H1 (cell line): ENCODE data around the gene C19orf67. TPM values are rescaled to one million over a fixed set of nuclear protein-coding genes. Genes with fewer than 3 reads are reported as not detected.

Experiments
- CTCF ChIA-PET: fragments of 300-600 bp; sonication (Branson Sonifier 250); formaldehyde crosslinking; loops from one replicate; lab custom pipeline; 2021; ENCODE audit not compliant: partially characterized antibody; lab: Charles Lee
- POLR2A ChIA-PET: fragments of 300-600 bp; sonication (Branson Sonifier 250); formaldehyde crosslinking; loops from one replicate; lab custom pipeline; 2021; ENCODE audit warnings: inconsistent platforms; ENCODE audit not compliant: partially characterized antibody; lab: Charles Lee
- DNase-seq, 2 experiments: peaks; one replicate each; pipeline versions ENCODE4 v3.0.0 to v3.0.0-alpha.2; 2010 to 2022; ENCODE audit warnings: low spot score in 2 of 2, low read depth in 1 of 2, mixed read lengths in 1 of 2
- FAIRE-seq: peaks from 2 replicates; lab custom pipeline; 2011; peaks lifted over from hg19 to GRCh38; lab: Jason Lieb, UNC
- H2AFZ ChIP-seq: 2 replicates; pipeline ENCODE4 v1.8.1; 2012; ENCODE audit warnings: low read length, inconsistent platforms
- H2AK5ac ChIP-seq: 2 replicates; pipeline ENCODE4 v1.6.1; 2013; ENCODE audit warnings: low read depth, low read length
- H2BK120ac ChIP-seq: replicated peaks from 2 replicates; pipeline ENCODE3; 2013; ENCODE audit warnings: low read depth, low read length, inconsistent platforms
- H2BK12ac ChIP-seq: 2 replicates; pipeline ENCODE4 v1.6.1; 2013; ENCODE audit warnings: low read depth, low read length
- H2BK15ac ChIP-seq: 2 replicates; pipeline ENCODE4 v1.6.1; 2013; ENCODE audit warnings: low read length
- H2BK20ac ChIP-seq: 2 replicates; pipeline ENCODE4 v1.6.1; 2013; ENCODE audit warnings: low read length
- H2BK5ac ChIP-seq: 2 replicates; pipeline ENCODE4 v1.6.1; 2013; ENCODE audit warnings: low read depth, low read length
- H3K14ac ChIP-seq: 2 replicates; pipeline ENCODE4 v1.6.1; 2013; ENCODE audit warnings: inconsistent platforms; ENCODE audit not compliant: insufficient read length
- H3K18ac ChIP-seq: 2 replicates; pipeline ENCODE4 v1.6.1; 2013; ENCODE audit warnings: low read length; ENCODE audit errors: extremely low read depth
- H3K23ac ChIP-seq: 2 replicates; pipeline ENCODE4 v1.6.1; 2013; ENCODE audit warnings: inconsistent platforms; ENCODE audit not compliant: insufficient read length
- H3K23me2 ChIP-seq: 2 replicates; pipeline ENCODE4 v1.6.1; 2013; ENCODE audit warnings: low read depth, low read length
- H3K27ac ChIP-seq: 2 replicates; pipeline ENCODE4 v1.6.1; 2011; ENCODE audit warnings: low read depth, low read length, inconsistent platforms
- H3K27me3 ChIP-seq, 4 experiments: replicated peaks in 1 of 4; 1 replicate in 1 of 4; 2 replicates in 3 of 4; pipeline versions ENCODE4 v1.6.1 to v1.8.1; 2011 to 2013; ENCODE audit warnings: low read length in 3 of 4, mild to moderate bottlenecking in 3 of 4, inconsistent platforms in 2 of 4, mixed read lengths in 2 of 4, moderate library complexity in 1 of 4; ENCODE audit not compliant: control insufficient read depth in 3 of 4, insufficient read depth in 3 of 4; ENCODE audit errors: extremely low read depth in 1 of 4
- H3K36me3 ChIP-seq, 4 experiments: 2 replicates each; pipeline versions ENCODE4 v1.6.1 to v1.8.1; 2011 to 2013; ENCODE audit warnings: mild to moderate bottlenecking in 4 of 4, low read length in 3 of 4, moderate library complexity in 2 of 4, control low read depth in 1 of 4, inconsistent platforms in 1 of 4; ENCODE audit not compliant: insufficient read depth in 4 of 4, control insufficient read depth in 2 of 4
- H3K4ac ChIP-seq: replicated peaks from 2 replicates; pipeline ENCODE3; 2013; ENCODE audit warnings: low read length, low read depth, mixed read lengths, inconsistent platforms; ENCODE audit not compliant: insufficient read length
- H3K4me1 ChIP-seq, 4 experiments: replicated peaks in 1 of 4; 1 replicate in 1 of 4; 2 replicates in 3 of 4; pipeline versions ENCODE4 v1.6.1 to v1.8.1; 2011 to 2013; ENCODE audit warnings: low read length in 3 of 4, inconsistent platforms in 2 of 4, mixed read lengths in 1 of 4; ENCODE audit not compliant: insufficient read depth in 4 of 4, control insufficient read depth in 3 of 4
- H3K4me2 ChIP-seq, 2 experiments: 2 replicates each; pipeline versions ENCODE4 v1.6.1 to v1.8.1; 2011 to 2013; ENCODE audit warnings: low read depth in 2 of 2, low read length in 2 of 2, control low read depth in 1 of 2, inconsistent platforms in 1 of 2, mild to moderate bottlenecking in 1 of 2; ENCODE audit not compliant: insufficient read depth in 1 of 2
- H3K4me3 ChIP-seq, 4 experiments: fragments of 200-600, 300-600 bp in 1 of 4; sonication (generic), shearing (Covaris generic), sonication (Bioruptor Twin) in 1 of 4; 2 replicates each; pipeline versions ENCODE4 v1.5.1 to v1.8.1; 2011 to 2016; ENCODE audit warnings: low read length in 4 of 4, low read depth in 3 of 4, control low read depth in 2 of 4, inconsistent platforms in 2 of 4, mild to moderate bottlenecking in 2 of 4, mixed read lengths in 1 of 4, moderate library complexity in 1 of 4; ENCODE audit not compliant: insufficient read depth in 2 of 4; ENCODE audit errors: extremely low read depth in 1 of 4
- H3K56ac ChIP-seq: replicated peaks from 2 replicates; pipeline ENCODE3; 2013; ENCODE audit warnings: low read depth, mild to moderate bottlenecking, mixed read lengths, low read length, inconsistent platforms; ENCODE audit not compliant: insufficient read length
- H3K79me1 ChIP-seq: 2 replicates; pipeline ENCODE4 v1.6.1; 2013; ENCODE audit warnings: low read depth, low read length, control low read depth
- H3K79me2 ChIP-seq, 2 experiments: 2 replicates each; pipeline versions ENCODE4 v1.6.1 to v1.8.1; 2012 to 2013; ENCODE audit warnings: low read length in 2 of 2, mild to moderate bottlenecking in 2 of 2, inconsistent platforms in 1 of 2; ENCODE audit not compliant: insufficient read depth in 2 of 2, control insufficient read depth in 1 of 2
- H3K9ac ChIP-seq, 4 experiments: replicated peaks in 1 of 4; 1 replicate in 1 of 4; 2 replicates in 3 of 4; pipeline versions ENCODE4 v1.6.1 to v1.8.1; 2011 to 2013; ENCODE audit warnings: low read depth in 3 of 4, low read length in 3 of 4, control low read depth in 2 of 4, mild to moderate bottlenecking in 2 of 4, moderate library complexity in 2 of 4, inconsistent platforms in 1 of 4; ENCODE audit errors: extremely low read depth in 1 of 4
- H3K9me3 ChIP-seq, 2 experiments: 2 replicates each; pipeline versions ENCODE4 v1.6.1 to v1.8.1; 2012 to 2013; ENCODE audit warnings: mild to moderate bottlenecking in 2 of 2, moderate library complexity in 2 of 2, control low read depth in 1 of 2, inconsistent platforms in 1 of 2, low read depth in 1 of 2, low read length in 1 of 2, mixed read lengths in 1 of 2; ENCODE audit not compliant: insufficient read depth in 2 of 2
- H4K20me1 ChIP-seq, 2 experiments: replicated peaks in 1 of 2; 2 replicates each; pipeline versions ENCODE3 to v1.8.1; 2011 to 2013; ENCODE audit warnings: inconsistent platforms in 2 of 2, low read length in 2 of 2, mild to moderate bottlenecking in 1 of 2; ENCODE audit not compliant: insufficient read depth in 2 of 2, control insufficient read depth in 1 of 2
- H4K5ac ChIP-seq: 2 replicates; pipeline ENCODE4 v1.6.1; 2013; ENCODE audit warnings: low read length, low read depth, mixed read lengths, inconsistent platforms; ENCODE audit not compliant: insufficient read length
- H4K8ac ChIP-seq: 2 replicates; pipeline ENCODE4 v1.8.0; 2013; ENCODE audit warnings: mild to moderate bottlenecking, moderate library complexity, low read length, inconsistent platforms; ENCODE audit not compliant: insufficient read depth; ENCODE audit errors: extremely low read depth
- H4K91ac ChIP-seq: replicated peaks from 2 replicates; pipeline ENCODE3; 2013; ENCODE audit warnings: low read length, mixed read lengths, inconsistent platforms; ENCODE audit not compliant: insufficient read length
- CBX8 ChIP-seq: fragments of 300-800, 300-1000 bp; sonication (generic); IDR thresholded peaks from 2 replicates; pipeline ENCODE4 v1.7.1; 2016; ENCODE audit warnings: low read depth, low read length, borderline replicate concordance
- CHD2 ChIP-seq: IDR thresholded peaks from 2 replicates; pipeline ENCODE4 v1.6.1; 2012; ENCODE audit warnings: low read length, improper control_type of control experiment
- MAFK ChIP-seq: IDR thresholded peaks from 2 replicates; pipeline ENCODE4 v1.6.1; 2012; ENCODE audit warnings: low read depth, mild to moderate bottlenecking, improper control_type of control experiment, low read length
- NANOG ChIP-seq: IDR thresholded peaks from 2 replicates; pipeline ENCODE4 v1.6.1; 2011; ENCODE audit warnings: low read length, low read depth, mild to moderate bottlenecking, inconsistent platforms; ENCODE audit not compliant: insufficient read depth, poor library complexity, severe bottlenecking
- SIN3A ChIP-seq, 2 experiments: IDR thresholded peaks in 1 of 2; conservative IDR thresholded peaks in 1 of 2; 2 replicates each; pipeline ENCODE4 v1.6.1; 2011 to 2012; ENCODE audit warnings: low read length in 2 of 2, improper control_type of control experiment in 1 of 2, low read depth in 1 of 2, mild to moderate bottlenecking in 1 of 2
- SP4 ChIP-seq: IDR thresholded peaks from 2 replicates; pipeline ENCODE4 v1.6.1; 2012; ENCODE audit warnings: low read length, inconsistent platforms
- WGBS, 2 experiments: shearing (Covaris generic) in 1 of 2; methylation state at CpG; one replicate each; pipeline versions ENCODE4 v1.1.6 to v1.1.7; 2013 to 2015; ENCODE audit warnings: low lambda C conversion rate in 2 of 2, mixed read lengths in 2 of 2, inconsistent platforms in 1 of 2, low coverage in 1 of 2, missing lambda C conversion rate in 1 of 2; ENCODE audit not compliant: insufficient replicate concordance in 2 of 2, insufficient coverage in 1 of 2, insufficient read length in 1 of 2; ENCODE audit errors: extremely low coverage in 1 of 2, missing lambda C conversion rate in 1 of 2; 5-methylcytosine and 5-hydroxymethylcytosine counted together
- polyA plus RNA-seq, 7 experiments: library from polyadenylated mRNA; depleted of rRNA in 3 of 7; stranded (reverse) in 5 of 7; unstranded in 2 of 7; fragments of >200 nt in 5 of 7; fragments of 200-250 nt in 2 of 7; gene quantifications; 1 replicate in 5 of 7; 2 replicates in 1 of 7; 4 replicates in 1 of 7; pipeline versions ENCODE4 v1.2.1 to v1.2.3, GENCODE V29; 2011 to 2013; ENCODE audit warnings: missing spikeins in 2 of 7, mixed read lengths in 2 of 7
- total RNA-seq: library from RNA; stranded (reverse); fragmentation: NEBNext Ultra II Directional; extraction: Animal tissue kit (Norgen Biotek cat#: 25700); gene quantifications from 2 replicates; pipeline ENCODE4 v1.2.1, GENCODE V29; 2021

The C19orf67 gene
- total and polyA plus RNA-seq, 2 of the 8 experiments (the other 6 are each of a cell fraction or from before 2014, with no cell fraction given) = 0.12 TPM; not detected in 1

DNA sequence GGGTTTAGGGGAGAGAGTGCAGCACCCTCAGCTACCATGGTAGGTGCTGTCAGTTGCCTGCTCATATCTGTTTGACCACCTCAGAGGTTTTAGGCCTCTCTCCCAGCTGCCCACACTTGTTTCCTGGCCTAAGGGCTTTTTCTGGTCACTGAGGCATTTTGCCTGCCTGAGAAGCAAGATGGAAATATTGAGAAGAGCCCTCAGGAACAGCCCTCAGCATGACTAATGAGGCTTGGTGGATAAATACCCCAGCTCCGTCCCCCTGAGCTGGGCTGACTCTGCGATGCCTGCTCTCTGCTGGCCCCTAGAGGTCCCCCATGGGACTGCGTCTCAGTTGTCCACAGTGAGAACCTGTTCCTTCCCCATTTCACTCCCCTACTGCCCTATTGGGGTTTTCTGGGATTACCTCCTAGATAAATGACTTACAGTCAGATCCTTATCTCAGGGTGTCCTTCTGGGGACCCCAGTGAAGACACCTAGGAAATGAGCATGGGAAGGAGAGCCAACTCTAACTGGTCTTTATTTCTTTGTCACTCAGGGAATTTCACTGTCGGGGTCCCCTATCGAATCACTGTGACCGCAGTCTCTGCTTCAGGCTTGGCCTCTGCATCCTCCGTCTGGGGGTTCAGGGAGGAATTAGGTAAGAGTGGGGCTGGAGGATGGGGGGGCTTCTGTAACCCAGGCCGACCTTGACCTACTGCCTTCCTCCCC, 37.0 kb downstream of the C19orf67 start:
- no peak overlapping the region for H3K14ac ChIP-seq
- H3K4me2 ChIP-seq = no peak overlapping the region
- no peak overlapping the region for H2BK15ac ChIP-seq
- no peaks in the 10 kb centered on the region for H4K20me1 ChIP-seq
- peak; percentile 72 for FAIRE-seq
- no peak overlapping the region for H3K27ac ChIP-seq
- H2BK120ac ChIP-seq = no peak overlapping the region
- no peaks in the 10 kb centered on the region for H3K36me3 ChIP-seq
- H3K4ac ChIP-seq = no peak overlapping the region
- 67% methylated on average over 8 of the region's 8 CpGs; no CpG with 5 or more reads in 1 of the 2 experiments for WGBS, 2 experiments
- no peak overlapping the region for H3K18ac ChIP-seq
- H3K79me1 ChIP-seq = no peaks in the 10 kb centered on the region
- H4K8ac ChIP-seq = no peak overlapping the region; the same call in 1 of the 2 replicates
- no peak overlapping the region for H3K56ac ChIP-seq
- no peak overlapping the region for H3K23ac ChIP-seq
- no peak overlapping the region for H2BK12ac ChIP-seq
- ChIA-PET CTCF (interaction anchor here (0.6 to 9.9 kb wide), 35 partner anchors 8 to 954 kb away, joined by 3 to 77 read pairs (median 5); partner anchors contain the start of genes DCAF15, IL27RA, MISP3 and PALM3), POLR2A (interaction anchor here (1.0 to 1.2 kb wide), 4 partner anchors 8 to 111 kb away, joined by 3 to 5 read pairs (median 3); no protein-coding TSS in a partner anchor)
- no peak overlapping the region for H3K4me3 ChIP-seq
- no peak overlapping the region for H2AK5ac ChIP-seq
- no peak overlapping the region for H2BK5ac ChIP-seq
- H3K9me3 ChIP-seq = no peaks in the 10 kb centered on the region; a peak in 1 of 4 replicates
- no peak overlapping the region for H2BK20ac ChIP-seq
- no peaks in the 10 kb centered on the region for H3K27me3 ChIP-seq
- no peaks in the 10 kb centered on the region; the same call in 1 of the 2 replicates for H3K23me2 ChIP-seq
- no peaks in the 10 kb centered on the region; a peak in 1 of 7 replicates for H3K4me1 ChIP-seq
- H3K9ac ChIP-seq = no peak overlapping the region
- no peak overlapping the region for H4K91ac ChIP-seq
- no peaks in the 10 kb centered on the region for H3K79me2 ChIP-seq
- peak; percentile 56 to 97 for DNase-seq
- no peak overlapping the region for H4K5ac ChIP-seq
- no peak overlapping the region for H2AFZ ChIP-seq
- no peak for TF ChIP-seq CHD2
- no peak for TF ChIP-seq CBX8
- no peak for TF ChIP-seq MAFK
- TF ChIP-seq NANOG = no peak
- 0 out of 4 replicates have a peak, but pooled peaks of 1 of the 2 experiments have one; percentile 32 for TF ChIP-seq SIN3A (conservative IDR thresholded peaks at IDR 0.05 in 1 of 2, IDR thresholded peaks at IDR 0.05 in 1 of 2; ENCODE audit: low read depth in 1 of 2, low read length in 2 of 2)
- no peak for TF ChIP-seq SP4
